Neural crest cell (in vitro differentiated cells): ENCODE results near the gene BHMT2. TPM values are rescaled to one million over a fixed set of nuclear protein-coding genes. Genes with fewer than 3 reads are reported as not detected.

Source experiments
- DNase-seq: peaks from one replicate; pipeline ENCODE4 v3.0.0; 2021; ENCODE audit warnings: low read depth, mixed read lengths, low spot score
- H3K27ac Mint-ChIP-seq: one replicate; pipeline ENCODE4 v1.8.0; 2021; ENCODE audit warnings: mild to moderate bottlenecking, mixed read lengths; ENCODE audit not compliant: unreplicated experiment
- H3K27me3 Mint-ChIP-seq: 2 replicates; pipeline ENCODE4 v1.8.0; 2021; ENCODE audit warnings: low read depth, mild to moderate bottlenecking, mixed read lengths
- H3K36me3 Mint-ChIP-seq: 2 replicates; pipeline ENCODE4 v1.8.0; 2021; ENCODE audit warnings: low read depth, mild to moderate bottlenecking, mixed read lengths
- H3K4me1 Mint-ChIP-seq: 2 replicates; pipeline ENCODE4 v1.8.0; 2021; ENCODE audit warnings: mixed read lengths
- H3K4me3 Mint-ChIP-seq: one replicate; pipeline ENCODE4 v1.8.0; 2021; ENCODE audit warnings: mild to moderate bottlenecking, mixed read lengths
- H3K9me3 Mint-ChIP-seq: 2 replicates; pipeline ENCODE4 v1.8.0; 2021; ENCODE audit warnings: mixed read lengths
- total RNA-seq: library from RNA; stranded (reverse); gene quantifications from 2 replicates; pipeline ENCODE4 v1.2.1, GENCODE V29; 2021
- TF ChIP-seq, protein P1 (sequence below): fragments of 200-600 bp; sonication (generic); conservative IDR thresholded peaks from 2 replicates; pipeline ENCODE4 v1.5.0; 2021; ENCODE audit warnings: antibody characterized with exemption, mild to moderate bottlenecking

The BHMT2 gene
- total RNA-seq, 1 donor from 2014 or later = not detected

DNA sequence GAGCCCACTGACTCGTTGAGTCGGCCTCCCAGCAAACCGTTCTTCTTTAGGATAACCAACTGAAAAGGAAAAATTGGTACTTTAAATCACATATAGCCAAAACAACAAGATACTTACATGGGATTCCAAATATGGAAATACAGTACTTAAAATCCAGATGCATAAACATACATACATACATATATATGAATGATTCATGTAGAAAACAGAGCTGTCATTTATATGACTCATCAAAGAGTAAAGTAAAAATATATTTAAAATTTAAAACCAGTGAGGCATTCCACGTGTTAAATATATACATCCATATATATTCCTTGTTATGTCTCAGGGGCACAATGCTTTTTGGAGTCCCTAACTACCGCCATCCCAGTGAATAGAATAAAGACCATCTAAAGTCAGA, 36.8 kb upstream of the BHMT2 start:
- no peak overlapping the region for H3K4me3 Mint-ChIP-seq
- TF ChIP-seq, protein P1, sequence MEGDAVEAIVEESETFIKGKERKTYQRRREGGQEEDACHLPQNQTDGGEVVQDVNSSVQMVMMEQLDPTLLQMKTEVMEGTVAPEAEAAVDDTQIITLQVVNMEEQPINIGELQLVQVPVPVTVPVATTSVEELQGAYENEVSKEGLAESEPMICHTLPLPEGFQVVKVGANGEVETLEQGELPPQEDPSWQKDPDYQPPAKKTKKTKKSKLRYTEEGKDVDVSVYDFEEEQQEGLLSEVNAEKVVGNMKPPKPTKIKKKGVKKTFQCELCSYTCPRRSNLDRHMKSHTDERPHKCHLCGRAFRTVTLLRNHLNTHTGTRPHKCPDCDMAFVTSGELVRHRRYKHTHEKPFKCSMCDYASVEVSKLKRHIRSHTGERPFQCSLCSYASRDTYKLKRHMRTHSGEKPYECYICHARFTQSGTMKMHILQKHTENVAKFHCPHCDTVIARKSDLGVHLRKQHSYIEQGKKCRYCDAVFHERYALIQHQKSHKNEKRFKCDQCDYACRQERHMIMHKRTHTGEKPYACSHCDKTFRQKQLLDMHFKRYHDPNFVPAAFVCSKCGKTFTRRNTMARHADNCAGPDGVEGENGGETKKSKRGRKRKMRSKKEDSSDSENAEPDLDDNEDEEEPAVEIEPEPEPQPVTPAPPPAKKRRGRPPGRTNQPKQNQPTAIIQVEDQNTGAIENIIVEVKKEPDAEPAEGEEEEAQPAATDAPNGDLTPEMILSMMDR = no peak
- DNase-seq = no peak
- H3K9me3 Mint-ChIP-seq = peaks cover 2% of the 10 kb centered on the region
- H3K27me3 Mint-ChIP-seq = no peaks in the 10 kb centered on the region
- H3K27ac Mint-ChIP-seq = no peak overlapping the region
- no peaks in the 10 kb centered on the region for H3K36me3 Mint-ChIP-seq
- H3K4me1 Mint-ChIP-seq = no peaks in the 10 kb centered on the region

DNA sequence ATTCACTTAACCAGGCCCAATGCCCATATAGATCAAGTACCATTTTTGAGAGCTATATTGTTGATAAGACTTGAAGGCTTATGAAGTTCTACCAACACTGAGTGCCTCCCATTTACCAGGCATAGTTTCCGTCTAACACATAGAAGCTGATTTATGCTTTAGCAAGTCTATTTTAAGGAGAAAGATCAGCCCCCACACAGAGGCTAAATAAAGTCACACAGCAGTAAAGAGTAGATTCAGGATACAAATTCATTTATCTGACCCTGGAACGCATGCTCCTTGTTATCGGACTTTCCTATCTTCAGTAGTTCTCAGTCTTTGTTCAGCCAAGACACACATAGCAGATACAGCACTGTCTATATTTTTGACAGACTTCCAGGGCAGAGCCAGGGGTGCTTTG, 34.3 kb upstream of the BHMT2 start:
- no peaks in the 10 kb centered on the region for H3K36me3 Mint-ChIP-seq
- H3K4me1 Mint-ChIP-seq = no peaks in the 10 kb centered on the region
- no peaks in the 10 kb centered on the region for H3K27me3 Mint-ChIP-seq
- no peak overlapping the region for H3K27ac Mint-ChIP-seq
- TF ChIP-seq, protein P1 = no peak
- H3K4me3 Mint-ChIP-seq = no peak overlapping the region
- H3K9me3 Mint-ChIP-seq = peaks cover 5% of the 10 kb centered on the region
- DNase-seq = no peak

GRCh38 chr5:79036769-79037168, 32.8 kb upstream of the BHMT2 start:
- TF ChIP-seq, protein P1 = no peak
- Mint-ChIP-seq H3K9me3 (peaks cover 5% of the 10 kb centered on the region), H3K4me1 (no peaks in the 10 kb centered on the region), H3K27ac (no peak overlapping the region), H3K4me3 (no peak overlapping the region), H3K27me3 (no peaks in the 10 kb centered on the region), H3K36me3 (no peaks in the 10 kb centered on the region)
- no peak for DNase-seq

DNA sequence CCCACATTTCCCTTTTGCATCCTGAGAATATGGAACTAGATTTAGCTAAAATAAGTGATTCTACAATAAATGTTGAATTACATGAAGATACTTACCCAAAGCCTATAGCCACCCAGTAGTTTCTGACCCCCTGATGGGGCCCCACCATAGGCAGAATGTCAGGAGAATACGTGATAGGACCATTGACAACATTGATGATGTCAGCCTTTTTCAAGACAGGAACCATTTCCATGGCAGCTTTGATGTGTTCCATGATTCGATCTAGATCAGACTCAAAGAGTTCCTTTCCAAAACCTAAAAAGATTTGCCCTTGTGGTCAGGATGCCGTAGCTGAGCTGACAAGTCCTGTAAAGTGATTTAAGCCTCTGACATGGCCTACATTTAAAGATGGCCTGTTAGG, 27.4 kb upstream of the BHMT2 start:
- Mint-ChIP-seq H3K9me3 (peaks cover 3% of the 10 kb centered on the region), H3K4me3 (no peak overlapping the region), H3K36me3 (no peaks in the 10 kb centered on the region), H3K27me3 (no peaks in the 10 kb centered on the region), H3K4me1 (no peaks in the 10 kb centered on the region), H3K27ac (no peak overlapping the region)
- DNase-seq = no peak
- TF ChIP-seq, protein P1 = no peak

- H3K4me1 Mint-ChIP-seq = no peaks in the 10 kb centered on the region
- no peaks in the 10 kb centered on the region for H3K27me3 Mint-ChIP-seq
- no peak overlapping the region for H3K27ac Mint-ChIP-seq
- no peak for DNase-seq
- H3K9me3 Mint-ChIP-seq = peaks cover 2% of the 10 kb centered on the region
- H3K4me3 Mint-ChIP-seq = no peak overlapping the region
- TF ChIP-seq, protein P1 = no peak
- H3K36me3 Mint-ChIP-seq = no peaks in the 10 kb centered on the region
Measured at GRCh38 chr5:79047199-79047598, 22.4 kb upstream of the BHMT2 start.

DNA sequence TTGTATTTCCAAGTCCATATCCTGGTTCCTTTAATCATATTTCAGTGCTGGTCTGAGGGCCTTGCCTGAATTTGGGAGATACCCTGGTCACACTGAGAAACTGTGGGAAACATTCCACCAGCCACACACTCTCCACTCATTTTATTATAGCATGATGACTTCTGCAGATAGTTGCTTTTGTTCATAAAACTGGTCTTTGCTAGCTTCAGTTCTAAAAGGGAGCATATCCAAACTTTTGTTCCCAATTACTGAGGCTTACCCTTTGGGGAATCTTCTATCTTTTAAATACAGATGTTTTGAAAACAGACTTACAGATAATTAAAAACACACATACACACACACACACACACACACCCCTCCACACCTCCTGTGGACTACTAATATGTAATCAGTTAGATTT, 21.1 kb upstream of the BHMT2 start:
- no peak overlapping the region for H3K4me3 Mint-ChIP-seq
- no peaks in the 10 kb centered on the region for H3K27me3 Mint-ChIP-seq
- TF ChIP-seq, protein P1 = no peak
- no peak overlapping the region for H3K27ac Mint-ChIP-seq
- peaks cover 5% of the 10 kb centered on the region for H3K9me3 Mint-ChIP-seq
- DNase-seq = no peak
- H3K36me3 Mint-ChIP-seq = no peaks in the 10 kb centered on the region
- no peaks in the 10 kb centered on the region for H3K4me1 Mint-ChIP-seq
